Right lobe of liver (tissue), 4 donors: ENCODE results near the gene ZFX.

Experiments
- POLR2A ChIP-seq: fragments of 450-650 bp; IDR thresholded peaks from one replicate; pipeline ENCODE4 v1.6.1; 2017; ENCODE audit warnings: antibody characterized with exemption, mild to moderate bottlenecking
- TF ChIP-seq, protein P1 (sequence below), 4 donors: fragments of 200-600 bp in 3 of 4; fragments of 450-650 bp in 1 of 4; IDR thresholded peaks; one replicate each; pipeline versions ENCODE4 v1.5.1 to v1.8.0; 2016 to 2022; ENCODE audit warnings: antibody characterized with exemption in 4 of 4, mild to moderate bottlenecking in 2 of 4
- donor health status: DM: no; HTN: no; CAD: no.
- donor health status: DM: no; HTN: no; CAD: no.
- donor health status: DM: no; HTN: yes; CAD: no.

DNA sequence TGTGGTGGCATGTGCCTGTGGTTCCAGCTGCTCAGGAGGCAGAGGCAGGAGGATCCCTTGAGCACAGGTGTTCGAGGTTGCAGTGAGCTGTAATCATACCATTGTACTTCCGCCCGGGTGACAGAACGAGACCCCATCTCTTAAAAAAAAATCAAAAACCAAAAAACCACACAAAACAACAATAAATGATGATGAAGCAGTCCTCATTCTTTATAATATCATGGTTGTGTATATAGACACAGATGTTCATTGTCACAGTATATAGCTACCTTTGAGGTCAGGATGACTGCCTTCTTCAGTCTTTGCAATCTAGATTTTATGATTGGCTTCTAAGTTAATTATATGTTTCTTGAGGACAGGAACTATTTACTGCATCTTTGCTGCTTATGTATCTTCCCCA lies 37.0 kb downstream of the ZFX start:
- TF ChIP-seq, protein P1, sequence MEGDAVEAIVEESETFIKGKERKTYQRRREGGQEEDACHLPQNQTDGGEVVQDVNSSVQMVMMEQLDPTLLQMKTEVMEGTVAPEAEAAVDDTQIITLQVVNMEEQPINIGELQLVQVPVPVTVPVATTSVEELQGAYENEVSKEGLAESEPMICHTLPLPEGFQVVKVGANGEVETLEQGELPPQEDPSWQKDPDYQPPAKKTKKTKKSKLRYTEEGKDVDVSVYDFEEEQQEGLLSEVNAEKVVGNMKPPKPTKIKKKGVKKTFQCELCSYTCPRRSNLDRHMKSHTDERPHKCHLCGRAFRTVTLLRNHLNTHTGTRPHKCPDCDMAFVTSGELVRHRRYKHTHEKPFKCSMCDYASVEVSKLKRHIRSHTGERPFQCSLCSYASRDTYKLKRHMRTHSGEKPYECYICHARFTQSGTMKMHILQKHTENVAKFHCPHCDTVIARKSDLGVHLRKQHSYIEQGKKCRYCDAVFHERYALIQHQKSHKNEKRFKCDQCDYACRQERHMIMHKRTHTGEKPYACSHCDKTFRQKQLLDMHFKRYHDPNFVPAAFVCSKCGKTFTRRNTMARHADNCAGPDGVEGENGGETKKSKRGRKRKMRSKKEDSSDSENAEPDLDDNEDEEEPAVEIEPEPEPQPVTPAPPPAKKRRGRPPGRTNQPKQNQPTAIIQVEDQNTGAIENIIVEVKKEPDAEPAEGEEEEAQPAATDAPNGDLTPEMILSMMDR (IDR thresholded peaks at IDR 0.05) = no peak
- TF ChIP-seq POLR2A = no peak
